ENCODE data around the gene ARMH1.

DNA sequence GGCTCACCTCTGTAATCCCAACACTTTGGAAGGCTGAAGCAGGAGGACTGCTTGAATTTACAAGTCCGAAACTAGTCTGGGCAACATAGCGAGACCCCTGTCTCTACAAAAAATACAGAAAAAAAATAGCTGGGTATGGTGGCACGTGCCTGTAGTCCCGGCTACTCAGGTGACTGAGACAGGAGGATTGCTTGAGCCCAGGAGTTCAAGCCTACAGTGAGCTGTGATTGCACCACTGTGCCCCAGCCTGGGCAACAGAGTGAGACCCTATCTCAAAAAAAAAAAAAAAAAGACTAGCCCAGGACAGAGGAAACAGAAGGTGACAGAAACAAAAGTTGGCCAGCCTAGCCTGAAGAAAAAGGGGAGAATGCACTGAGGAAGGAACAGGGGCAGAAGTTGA, 21.2 kb downstream of the ARMH1 start:
- TF ChIP-seq POLR2A (IDR thresholded peaks at IDR 0.05; ENCODE audit: low read length) = no peak
- no peak for TF ChIP-seq GATA1 (IDR thresholded peaks at IDR 0.05; ENCODE audit: low read depth, low read length)

Measured in erythroblast (primary cell).